HCT116 (cell line): ENCODE results near the gene WNT7B.

ENCODE experiments used
- EZH2 ChIP-seq: fragments of 200-600 bp; sonication (generic); IDR thresholded peaks from 2 replicates; pipeline ENCODE4 v1.6.1; 2017; ENCODE audit warnings: antibody characterized with exemption, mixed run types
- POLR2A ChIP-seq: IDR thresholded peaks from 2 replicates; pipeline ENCODE4 v1.7.0; 2011; ENCODE audit warnings: borderline replicate concordance; ENCODE audit not compliant: insufficient read depth, insufficient read length; ENCODE audit errors: extremely low read depth
- REST ChIP-seq: IDR thresholded peaks from 2 replicates; pipeline ENCODE4 v1.6.1; 2012; ENCODE audit warnings: low read depth

GRCh38 chr22:45996241-45997076, 19.5 kb upstream of the WNT7B start:
- no peak for TF ChIP-seq EZH2
- no peak for TF ChIP-seq POLR2A
- no peak for TF ChIP-seq REST
